Esophagus (tissue), 2 donors: ENCODE measurements around the gene SERP2. TPM values are rescaled to one million over a fixed set of nuclear protein-coding genes. Genes with fewer than 3 reads are reported as not detected.

Source experiments
- polyA plus RNA-seq, 2 donors: library from polyadenylated mRNA; stranded (reverse); fragments of 200-250 nt; gene quantifications; one replicate each; pipeline ENCODE4 v1.2.3, GENCODE V29; 2013
- donor health status: healthy with polysubstance abuse.
- donor health status: Bipolar disorder and iron deficiency.

SERP2 gene
- polyA plus RNA-seq, 2 donors = 0.83 to 1.8 TPM

Other genes with a start within 250 kb of the SERP2 start
- 10 to 100 TPM; 18.5 to 48.6 TPM for gene TSC22D1, start 202.5 kb downstream of the SERP2 start, polyA plus RNA-seq